Measurements from ENCODE around the gene ZNF385B.

Gene ZNF385B

DNA sequence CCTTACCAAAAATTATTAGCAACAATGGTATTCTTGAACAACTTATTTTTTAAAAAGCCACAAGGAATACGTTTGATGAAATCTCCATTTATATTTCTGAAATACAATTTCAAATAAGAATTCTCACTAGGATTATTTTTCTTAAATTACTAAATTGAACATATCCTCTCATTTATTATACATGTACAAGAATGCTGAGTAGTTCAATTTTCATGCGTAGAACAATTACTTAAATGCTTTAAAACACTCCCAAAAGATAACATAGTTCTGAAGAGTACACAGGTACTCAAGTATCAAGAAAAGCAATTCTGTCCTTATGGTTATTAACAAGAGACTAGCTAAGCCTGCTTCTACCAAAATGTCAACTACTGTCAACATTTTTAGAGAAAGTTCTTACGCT lies 268.1 kb downstream of the ZNF385B start:
- POLR2A ChIA-PET, result no interaction called here
- TF ChIP-seq ZNF302 (tag by site-specific recombination; IDR thresholded peaks at IDR 0.05; ENCODE audit: low read depth), result no peak
- TF ChIP-seq SP2 (tag by site-specific recombination; IDR thresholded peaks at IDR 0.05), result no peak
- no peak for TF ChIP-seq ZNF624 (tag by site-specific recombination; IDR thresholded peaks at IDR 0.05)
- TF ChIP-seq KLF8 (tag by site-specific recombination; IDR thresholded peaks at IDR 0.05), result no peak
- TF ChIP-seq PRDM10 (tag by site-specific recombination; IDR thresholded peaks at IDR 0.05), result no peak

GRCh38 chr2:179592167-179592936 lies 269.1 kb downstream of the ZNF385B start:
- H3K4me3 ChIP-seq (ENCODE audit: low read depth, low read length), result no peak overlapping the region
- no peaks in the 10 kb centered on the region for H3K9me3 ChIP-seq (ENCODE audit: control insufficient read depth, insufficient read depth, low read depth, low read length)
- POLR2A ChIA-PET, result no interaction called here
- CTCF ChIA-PET, result no interaction called here
- no peaks in the 10 kb centered on the region for H3K4me1 ChIP-seq (ENCODE audit: control insufficient read depth, insufficient read depth, low read length)
- no peak for TF ChIP-seq INSM2 (tag by site-specific recombination; IDR thresholded peaks at IDR 0.05)
- H3K36me3 ChIP-seq (ENCODE audit: control insufficient read depth in 2 of 2, insufficient read depth in 1 of 2, low read length in 2 of 2), result no peaks in the 10 kb centered on the region
- H3K27ac ChIP-seq (ENCODE audit: extremely low read depth, low read depth, low read length), result no peak overlapping the region

More for the DNA sequence above, 268.1 kb downstream of the ZNF385B start:
- Histone ChIP-seq H3K4me3 (ENCODE audit: low read depth, low read length) (no peak overlapping the region), H3K27ac (ENCODE audit: extremely low read depth, low read depth, low read length) (no peak overlapping the region), H3K36me3 (ENCODE audit: control insufficient read depth in 2 of 2, insufficient read depth in 1 of 2, low read length in 2 of 2) (no peaks in the 10 kb centered on the region), H3K4me1 (ENCODE audit: control insufficient read depth, insufficient read depth, low read length) (no peaks in the 10 kb centered on the region), H3K9me3 (ENCODE audit: control insufficient read depth, insufficient read depth, low read depth, low read length) (no peaks in the 10 kb centered on the region)
- CTCF ChIA-PET, result no interaction called here

GRCh38 chr2:179591690-179592089 lies 269.7 kb downstream of the ZNF385B start:
- POLR2A ChIA-PET, result no interaction called here
- H3K27ac ChIP-seq (ENCODE audit: extremely low read depth, low read depth, low read length), result no peak overlapping the region
- CTCF ChIA-PET, result no interaction called here

More at GRCh38 chr2:179591690-179592089, 269.7 kb downstream of the ZNF385B start:
- H3K4me1 ChIP-seq (ENCODE audit: control insufficient read depth, insufficient read depth, low read length), result no peaks in the 10 kb centered on the region
- no peaks in the 10 kb centered on the region for H3K36me3 ChIP-seq (ENCODE audit: control insufficient read depth in 2 of 2, insufficient read depth in 1 of 2, low read length in 2 of 2)
- H3K9me3 ChIP-seq (ENCODE audit: control insufficient read depth, insufficient read depth, low read depth, low read length), result no peaks in the 10 kb centered on the region
- H3K4me3 ChIP-seq (ENCODE audit: low read depth, low read length), result no peak overlapping the region
- TF ChIP-seq ZNF302 (tag by site-specific recombination; IDR thresholded peaks at IDR 0.05; ENCODE audit: low read depth), result no peak
- TF ChIP-seq, protein P1, sequence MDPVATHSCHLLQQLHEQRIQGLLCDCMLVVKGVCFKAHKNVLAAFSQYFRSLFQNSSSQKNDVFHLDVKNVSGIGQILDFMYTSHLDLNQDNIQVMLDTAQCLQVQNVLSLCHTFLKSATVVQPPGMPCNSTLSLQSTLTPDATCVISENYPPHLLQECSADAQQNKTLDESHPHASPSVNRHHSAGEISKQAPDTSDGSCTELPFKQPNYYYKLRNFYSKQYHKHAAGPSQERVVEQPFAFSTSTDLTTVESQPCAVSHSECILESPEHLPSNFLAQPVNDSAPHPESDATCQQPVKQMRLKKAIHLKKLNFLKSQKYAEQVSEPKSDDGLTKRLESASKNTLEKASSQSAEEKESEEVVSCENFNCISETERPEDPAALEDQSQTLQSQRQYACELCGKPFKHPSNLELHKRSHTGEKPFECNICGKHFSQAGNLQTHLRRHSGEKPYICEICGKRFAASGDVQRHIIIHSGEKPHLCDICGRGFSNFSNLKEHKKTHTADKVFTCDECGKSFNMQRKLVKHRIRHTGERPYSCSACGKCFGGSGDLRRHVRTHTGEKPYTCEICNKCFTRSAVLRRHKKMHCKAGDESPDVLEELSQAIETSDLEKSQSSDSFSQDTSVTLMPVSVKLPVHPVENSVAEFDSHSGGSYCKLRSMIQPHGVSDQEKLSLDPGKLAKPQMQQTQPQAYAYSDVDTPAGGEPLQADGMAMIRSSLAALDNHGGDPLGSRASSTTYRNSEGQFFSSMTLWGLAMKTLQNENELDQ (tag by site-specific recombination; IDR thresholded peaks at IDR 0.05; ENCODE audit: low read depth), result no peak
- no peak for TF ChIP-seq ZNF610 (tag by site-specific recombination; IDR thresholded peaks at IDR 0.05; ENCODE audit: borderline replicate concordance)
- TF ChIP-seq ZNF776 (tag by site-specific recombination; IDR thresholded peaks at IDR 0.05; ENCODE audit: borderline replicate concordance), result no peak
- no peak for TF ChIP-seq ZIC2 (tag by site-specific recombination; IDR thresholded peaks at IDR 0.05)
- no peak for TF ChIP-seq ZNF548 (tag by site-specific recombination; IDR thresholded peaks at IDR 0.05)
- no peak for TF ChIP-seq ZNF23 (tag by site-specific recombination; IDR thresholded peaks at IDR 0.05; ENCODE audit: borderline replicate concordance)
- TF ChIP-seq, protein P2, sequence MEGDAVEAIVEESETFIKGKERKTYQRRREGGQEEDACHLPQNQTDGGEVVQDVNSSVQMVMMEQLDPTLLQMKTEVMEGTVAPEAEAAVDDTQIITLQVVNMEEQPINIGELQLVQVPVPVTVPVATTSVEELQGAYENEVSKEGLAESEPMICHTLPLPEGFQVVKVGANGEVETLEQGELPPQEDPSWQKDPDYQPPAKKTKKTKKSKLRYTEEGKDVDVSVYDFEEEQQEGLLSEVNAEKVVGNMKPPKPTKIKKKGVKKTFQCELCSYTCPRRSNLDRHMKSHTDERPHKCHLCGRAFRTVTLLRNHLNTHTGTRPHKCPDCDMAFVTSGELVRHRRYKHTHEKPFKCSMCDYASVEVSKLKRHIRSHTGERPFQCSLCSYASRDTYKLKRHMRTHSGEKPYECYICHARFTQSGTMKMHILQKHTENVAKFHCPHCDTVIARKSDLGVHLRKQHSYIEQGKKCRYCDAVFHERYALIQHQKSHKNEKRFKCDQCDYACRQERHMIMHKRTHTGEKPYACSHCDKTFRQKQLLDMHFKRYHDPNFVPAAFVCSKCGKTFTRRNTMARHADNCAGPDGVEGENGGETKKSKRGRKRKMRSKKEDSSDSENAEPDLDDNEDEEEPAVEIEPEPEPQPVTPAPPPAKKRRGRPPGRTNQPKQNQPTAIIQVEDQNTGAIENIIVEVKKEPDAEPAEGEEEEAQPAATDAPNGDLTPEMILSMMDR (tag by site-specific recombination; IDR thresholded peaks at IDR 0.05), result no peak
- TF ChIP-seq MZF1 (tag by site-specific recombination; IDR thresholded peaks at IDR 0.05; ENCODE audit: borderline replicate concordance), result no peak
- no peak for TF ChIP-seq ZNF837 (tag by site-specific recombination; IDR thresholded peaks at IDR 0.05)
